Measurements from ENCODE around the gene CD86.
"Not testable (repeated sequence)": the region's sequence is repeated elsewhere in the genome, so short reads cannot be mapped to it uniquely, and the experiment has no call there.

The CD86 gene

GRCh38 chr3:122123850-122124249 lies 68.7 kb downstream of the CD86 start:
- no peak for DNase-seq (ENCODE audit: extremely low spot score, insufficient read length, low read depth)
- no peak for FAIRE-seq

GRCh38 chr3:122132949-122133540 lies 77.9 kb downstream of the CD86 start:
- no peak for FAIRE-seq

GRCh38 chr3:122146466-122146865 lies 91.3 kb downstream of the CD86 start:
- FAIRE-seq (peak; percentile 59), DNase-seq (ENCODE audit: extremely low spot score, insufficient read length, low read depth) (no peak)

More at GRCh38 chr3:122132949-122133540, 77.9 kb downstream of the CD86 start:
- no peak for DNase-seq (ENCODE audit: extremely low spot score, insufficient read length, low read depth)

GRCh38 chr3:122148941-122149627 lies 93.9 kb downstream of the CD86 start:
- DNase-seq (ENCODE audit: extremely low spot score, insufficient read length, low read depth) (no peak), FAIRE-seq (no peak)

- FAIRE-seq (no peak), DNase-seq (ENCODE audit: extremely low spot score, insufficient read length, low read depth) (no peak)
Observed at GRCh38 chr3:122151480-122151879, 96.3 kb downstream of the CD86 start.

- DNase-seq (ENCODE audit: extremely low spot score, insufficient read length, low read depth); FAIRE-seq: not testable (repeated sequence)
Observed at GRCh38 chr3:122164983-122165382, 109.8 kb downstream of the CD86 start.

GRCh38 chr3:122167630-122168029 lies 112.5 kb downstream of the CD86 start:
- no peak for FAIRE-seq
- no peak for DNase-seq (ENCODE audit: extremely low spot score, insufficient read length, low read depth)

- FAIRE-seq, result no peak
- DNase-seq (ENCODE audit: extremely low spot score, insufficient read length, low read depth), result no peak
Observed at GRCh38 chr3:122168044-122168443, 112.9 kb downstream of the CD86 start.

- DNase-seq (ENCODE audit: extremely low spot score, insufficient read length, low read depth) (no peak), FAIRE-seq (no peak)
Observed at GRCh38 chr3:122169911-122170310, 114.7 kb downstream of the CD86 start.
